ENCODE results near the gene CDH13.

The CDH13 gene

DNA sequence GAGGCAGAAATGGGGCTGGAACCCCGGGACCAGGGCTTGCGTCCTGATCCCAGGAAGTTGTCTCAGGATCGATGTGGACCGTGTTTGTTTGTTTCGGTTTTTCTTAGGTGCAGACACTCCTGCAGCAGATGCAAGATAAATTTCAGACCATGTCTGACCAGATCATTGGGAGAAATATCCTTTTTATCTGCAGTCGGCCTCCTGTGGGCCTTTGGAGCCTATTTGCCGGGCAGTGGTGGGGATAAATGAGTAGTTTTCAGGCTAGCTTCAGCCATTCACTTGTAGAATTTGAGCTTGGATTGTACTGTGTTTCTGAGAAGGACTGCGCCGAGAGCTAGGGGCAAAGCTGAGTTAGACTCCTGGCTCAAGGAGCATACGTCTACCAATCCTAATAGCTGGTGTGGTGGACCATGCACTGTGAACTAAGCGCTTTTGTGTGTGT, 1181.8 kb downstream of the CDH13 start:
- Histone ChIP-seq H3K4me2 (ENCODE audit: low read length) (peak overlapping the region; percentile 91), H3K14ac (ENCODE audit: low read length) (no peak overlapping the region), H4K91ac (ENCODE audit: low read depth, low read length) (peak overlapping the region; percentile 79), H3K18ac (ENCODE audit: low read length) (no peak overlapping the region), H3K79me2 (ENCODE audit: control insufficient read depth, insufficient read depth, low read length, poor library complexity) (peaks cover 13% of the 10 kb centered on the region), H3K36me3 (ENCODE audit: control insufficient read depth in 1 of 2, insufficient read depth in 2 of 2, low read length in 2 of 2) (peaks cover 1 to 6% of the 10 kb centered on the region in 2 experiments), H2BK120ac (ENCODE audit: insufficient read depth, low read length, poor library complexity) (no peak overlapping the region), H3K4me3 (ENCODE audit: low read depth, low read length) (peak overlapping the region; percentile 92), H3K4me1 (ENCODE audit: control insufficient read depth in 1 of 2, insufficient read depth in 2 of 2, low read length in 2 of 2) (peaks cover 5 to 9% of the 10 kb centered on the region in 2 experiments), H3K27me3 (ENCODE audit: insufficient read depth, low read length) (no peaks in the 10 kb centered on the region), H4K8ac (ENCODE audit: low read depth, low read length) (peak overlapping the region; percentile 94), H3K23ac (ENCODE audit: low read length) (no peak overlapping the region), H3K27ac (ENCODE audit: low read depth, low read length) (no peak overlapping the region), H3K9me3 (ENCODE audit: insufficient read depth, low read depth, low read length) (no peaks in the 10 kb centered on the region), H3K79me1 (ENCODE audit: low read length) (peaks cover 5% of the 10 kb centered on the region), H2BK5ac (ENCODE audit: low read depth, low read length, poor library complexity) (peak overlapping the region; percentile 56), H3K4ac (ENCODE audit: low read depth, low read length) (peak overlapping the region; percentile 68), H3K9ac (ENCODE audit: low read length) (peak overlapping the region; percentile 92), H2BK12ac (ENCODE audit: low read length) (no peak overlapping the region), H4K12ac (ENCODE audit: low read depth, low read length) (no peak overlapping the region), H2AK5ac (ENCODE audit: low read length) (no peak overlapping the region), H2AFZ (ENCODE audit: insufficient read depth, low read length, poor library complexity) (peak overlapping the region; percentile 92)
- no CpG with 5 or more reads among the region's 11 CpGs for WGBS (ENCODE audit: extremely low coverage, insufficient coverage, insufficient read length)
- no peak for DNase-seq

DNA sequence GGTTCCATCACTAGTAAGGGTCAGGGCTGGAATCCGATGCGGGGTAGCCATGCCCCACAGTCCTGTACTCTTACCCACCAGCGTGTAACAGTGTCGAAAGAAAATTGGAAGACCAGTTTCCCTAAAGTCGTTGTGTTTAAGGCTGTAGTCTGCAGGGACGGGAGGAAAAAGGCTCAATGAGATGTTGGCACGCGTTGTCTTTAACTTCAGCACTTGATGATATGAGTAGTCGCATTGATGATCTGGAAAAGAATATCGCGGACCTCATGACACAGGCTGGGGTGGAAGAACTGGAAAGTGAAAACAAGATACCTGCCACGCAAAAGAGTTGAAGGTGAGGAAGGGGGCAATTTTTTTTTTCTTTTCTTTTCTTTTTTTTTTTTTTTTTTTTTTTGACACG, 1182.3 kb downstream of the CDH13 start:
- no peak overlapping the region for H2AK5ac ChIP-seq (ENCODE audit: low read length)
- H3K18ac ChIP-seq (ENCODE audit: low read length) = no peak overlapping the region
- peaks cover 5% of the 10 kb centered on the region for H3K79me1 ChIP-seq (ENCODE audit: low read length)
- no peaks in the 10 kb centered on the region for H3K27me3 ChIP-seq (ENCODE audit: insufficient read depth, low read length)
- no peak overlapping the region for H2BK12ac ChIP-seq (ENCODE audit: low read length)
- no peak overlapping the region for H4K91ac ChIP-seq (ENCODE audit: low read depth, low read length)
- no peak overlapping the region for H3K4me3 ChIP-seq (ENCODE audit: low read depth, low read length)
- H2AFZ ChIP-seq (ENCODE audit: insufficient read depth, low read length, poor library complexity) = no peak overlapping the region
- no peak overlapping the region for H3K9ac ChIP-seq (ENCODE audit: low read length)
- no peaks in the 10 kb centered on the region for H3K9me3 ChIP-seq (ENCODE audit: insufficient read depth, low read depth, low read length)
- H3K23ac ChIP-seq (ENCODE audit: low read length) = no peak overlapping the region
- H2BK120ac ChIP-seq (ENCODE audit: insufficient read depth, low read length, poor library complexity) = no peak overlapping the region
- no peak overlapping the region for H2BK5ac ChIP-seq (ENCODE audit: low read depth, low read length, poor library complexity)
- H3K4ac ChIP-seq (ENCODE audit: low read depth, low read length) = peak overlapping the region; percentile 68
- H4K8ac ChIP-seq (ENCODE audit: low read depth, low read length) = no peak overlapping the region
- peaks cover 13% of the 10 kb centered on the region for H3K79me2 ChIP-seq (ENCODE audit: control insufficient read depth, insufficient read depth, low read length, poor library complexity)
- H3K27ac ChIP-seq (ENCODE audit: low read depth, low read length) = no peak overlapping the region
- H3K4me2 ChIP-seq (ENCODE audit: low read length) = peak overlapping the region; percentile 91
- WGBS (ENCODE audit: extremely low coverage, insufficient coverage, insufficient read length) = no CpG with 5 or more reads among the region's 13 CpGs
- H4K12ac ChIP-seq (ENCODE audit: low read depth, low read length) = no peak overlapping the region
- peaks cover 1 to 6% of the 10 kb centered on the region in 2 experiments for H3K36me3 ChIP-seq (ENCODE audit: control insufficient read depth in 1 of 2, insufficient read depth in 2 of 2, low read length in 2 of 2)
- peaks cover 5 to 9% of the 10 kb centered on the region in 2 experiments for H3K4me1 ChIP-seq (ENCODE audit: control insufficient read depth in 1 of 2, insufficient read depth in 2 of 2, low read length in 2 of 2)
- no peak overlapping the region for H3K14ac ChIP-seq (ENCODE audit: low read length)
- DNase-seq = no peak

DNA sequence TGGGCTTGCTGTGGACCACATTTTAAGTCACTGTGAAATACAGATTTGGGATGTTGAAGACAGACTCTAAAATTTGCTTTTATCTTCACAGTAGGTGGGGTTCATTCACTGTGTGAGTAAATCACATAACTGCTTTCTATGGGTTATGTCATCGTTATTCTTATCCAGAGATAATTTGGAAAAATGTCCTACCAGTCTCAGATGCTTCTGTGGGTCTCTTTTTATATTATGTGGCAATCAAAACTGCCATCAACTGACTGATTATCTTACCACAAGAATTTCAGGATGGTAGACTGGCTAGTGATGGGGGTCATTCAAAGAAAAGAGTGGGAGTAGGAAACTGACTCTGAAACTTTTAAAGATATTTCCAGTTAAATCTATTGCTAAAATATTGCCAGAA, 1184.1 kb downstream of the CDH13 start:
- H3K14ac ChIP-seq (ENCODE audit: low read length) = no peak overlapping the region
- no peak overlapping the region for H4K8ac ChIP-seq (ENCODE audit: low read depth, low read length)
- no peak overlapping the region for H4K91ac ChIP-seq (ENCODE audit: low read depth, low read length)
- H3K4me3 ChIP-seq (ENCODE audit: low read depth, low read length) = no peak overlapping the region
- H2BK120ac ChIP-seq (ENCODE audit: insufficient read depth, low read length, poor library complexity) = no peak overlapping the region
- no peak overlapping the region for H3K18ac ChIP-seq (ENCODE audit: low read length)
- peaks cover 5 to 12% of the 10 kb centered on the region in 2 experiments for H3K4me1 ChIP-seq (ENCODE audit: control insufficient read depth in 1 of 2, insufficient read depth in 2 of 2, low read length in 2 of 2)
- H3K9me3 ChIP-seq (ENCODE audit: insufficient read depth, low read depth, low read length) = peaks cover 2% of the 10 kb centered on the region
- no peak overlapping the region for H3K27ac ChIP-seq (ENCODE audit: low read depth, low read length)
- H3K23ac ChIP-seq (ENCODE audit: low read length) = no peak overlapping the region
- peaks cover 1 to 6% of the 10 kb centered on the region in 2 experiments for H3K36me3 ChIP-seq (ENCODE audit: control insufficient read depth in 1 of 2, insufficient read depth in 2 of 2, low read length in 2 of 2)
- peaks cover 13% of the 10 kb centered on the region for H3K79me2 ChIP-seq (ENCODE audit: control insufficient read depth, insufficient read depth, low read length, poor library complexity)
- no peak overlapping the region for H2BK5ac ChIP-seq (ENCODE audit: low read depth, low read length, poor library complexity)
- H3K27me3 ChIP-seq (ENCODE audit: insufficient read depth, low read length) = no peaks in the 10 kb centered on the region
- DNase-seq = no peak
- no peak overlapping the region for H2BK12ac ChIP-seq (ENCODE audit: low read length)
- peaks cover 5% of the 10 kb centered on the region for H3K79me1 ChIP-seq (ENCODE audit: low read length)
- H4K12ac ChIP-seq (ENCODE audit: low read depth, low read length) = no peak overlapping the region
- no peak overlapping the region for H3K4me2 ChIP-seq (ENCODE audit: low read length)
- WGBS (ENCODE audit: extremely low coverage, insufficient coverage, insufficient read length) = no CpG with 5 or more reads among the region's 1 CpG
- no peak overlapping the region for H3K9ac ChIP-seq (ENCODE audit: low read length)
- no peak overlapping the region for H2AK5ac ChIP-seq (ENCODE audit: low read length)
- no peak overlapping the region for H2AFZ ChIP-seq (ENCODE audit: insufficient read depth, low read length, poor library complexity)
- H3K4ac ChIP-seq (ENCODE audit: low read depth, low read length) = no peak overlapping the region

- Histone ChIP-seq H3K23ac (ENCODE audit: low read length) (no peak overlapping the region), H2AFZ (ENCODE audit: insufficient read depth, low read length, poor library complexity) (no peak overlapping the region), H3K9me3 (ENCODE audit: insufficient read depth, low read depth, low read length) (peaks cover 2% of the 10 kb centered on the region), H3K79me2 (ENCODE audit: control insufficient read depth, insufficient read depth, low read length, poor library complexity) (peaks cover 2% of the 10 kb centered on the region), H3K4me1 (ENCODE audit: control insufficient read depth in 1 of 2, insufficient read depth in 2 of 2, low read length in 2 of 2) (peaks cover under 1 to 6% of the 10 kb centered on the region in 2 experiments), H3K27me3 (ENCODE audit: insufficient read depth, low read length) (no peaks in the 10 kb centered on the region), H4K12ac (ENCODE audit: low read depth, low read length) (no peak overlapping the region), H3K27ac (ENCODE audit: low read depth, low read length) (no peak overlapping the region), H4K91ac (ENCODE audit: low read depth, low read length) (no peak overlapping the region), H4K8ac (ENCODE audit: low read depth, low read length) (no peak overlapping the region), H3K36me3 (ENCODE audit: control insufficient read depth in 1 of 2, insufficient read depth in 2 of 2, low read length in 2 of 2) (peaks cover 1 to 6% of the 10 kb centered on the region in 2 experiments), H3K4me2 (ENCODE audit: low read length) (peak overlapping the region; percentile 5), H3K4ac (ENCODE audit: low read depth, low read length) (no peak overlapping the region), H3K9ac (ENCODE audit: low read length) (no peak overlapping the region), H3K18ac (ENCODE audit: low read length) (no peak overlapping the region), H2AK5ac (ENCODE audit: low read length) (no peak overlapping the region), H2BK120ac (ENCODE audit: insufficient read depth, low read length, poor library complexity) (no peak overlapping the region), H3K14ac (ENCODE audit: low read length) (no peak overlapping the region), H3K4me3 (ENCODE audit: low read depth, low read length) (no peak overlapping the region), H2BK5ac (ENCODE audit: low read depth, low read length, poor library complexity) (no peak overlapping the region), H3K79me1 (ENCODE audit: low read length) (no peaks in the 10 kb centered on the region), H2BK12ac (ENCODE audit: low read length) (no peak overlapping the region)
- DNase-seq = peak in 1 of 2 donors; percentile 20
- no CpG with 5 or more reads among the region's 13 CpGs for WGBS (ENCODE audit: extremely low coverage, insufficient coverage, insufficient read length)
Observed at GRCh38 chr16:83813823-83814658, 1187.3 kb downstream of the CDH13 start.

Data from trophoblast cell (in vitro differentiated cells and primary cell).